Measurements from ENCODE around the gene HOXC10.

HOXC10 gene

GRCh38 chr12:53955776-53956250 lies 29.1 kb upstream of the HOXC10 start:
- no peak overlapping the region for H3K4me3 ChIP-seq (ENCODE audit: low read depth, low read length)
- TF ChIP-seq CTCF (IDR thresholded peaks at IDR 0.05; ENCODE audit: low read depth, low read length), result no peak

- TF ChIP-seq CTCF (IDR thresholded peaks at IDR 0.05; ENCODE audit: low read depth, low read length), result no peak
- H3K4me3 ChIP-seq (ENCODE audit: low read depth, low read length), result no peak overlapping the region
Observed at GRCh38 chr12:53956251-53956887, 28.6 kb upstream of the HOXC10 start.

DNA sequence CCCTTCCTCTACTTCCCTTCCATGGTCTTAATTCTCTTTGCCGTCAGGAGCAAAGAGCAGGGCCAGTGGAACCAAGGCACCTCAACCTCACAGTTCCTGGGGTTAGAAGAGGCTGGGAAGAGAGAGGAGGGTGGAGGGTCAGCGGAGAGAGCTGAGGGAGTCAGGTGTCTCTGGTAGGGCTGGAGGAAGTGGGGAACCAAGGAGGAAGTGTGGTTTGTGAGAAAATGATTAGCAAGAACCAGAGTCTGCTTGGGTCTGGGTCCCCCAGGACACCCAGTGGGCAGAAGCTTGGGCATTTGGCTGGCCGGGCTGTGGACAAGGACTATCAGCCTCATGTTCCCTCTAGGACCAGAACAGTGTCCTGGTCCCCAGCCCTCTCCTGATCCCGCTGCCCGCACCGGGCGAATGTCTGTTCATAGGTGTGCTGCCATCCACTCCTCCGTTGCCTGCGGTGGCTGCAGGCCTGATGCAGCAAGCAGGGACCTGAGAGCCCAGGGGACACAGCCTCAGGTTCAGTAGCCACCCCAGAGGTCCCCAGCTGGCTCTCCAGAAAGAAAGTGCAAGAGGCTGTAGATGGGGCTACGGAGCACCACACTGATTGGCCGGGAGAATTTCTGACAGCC lies 27.9 kb upstream of the HOXC10 start:
- no peak for TF ChIP-seq CTCF (IDR thresholded peaks at IDR 0.05; ENCODE audit: low read depth, low read length)
- H3K4me3 ChIP-seq (ENCODE audit: low read depth, low read length), result no peak overlapping the region

- no peak overlapping the region for H3K4me3 ChIP-seq (ENCODE audit: low read depth, low read length)
Observed at GRCh38 chr12:53958128-53958527, 26.8 kb upstream of the HOXC10 start.

GRCh38 chr12:53959314-53959713 lies 25.6 kb upstream of the HOXC10 start:
- TF ChIP-seq CTCF (IDR thresholded peaks at IDR 0.05; ENCODE audit: low read depth, low read length), result no peak
- H3K4me3 ChIP-seq (ENCODE audit: low read depth, low read length), result no peak overlapping the region

More at GRCh38 chr12:53958128-53958527, 26.8 kb upstream of the HOXC10 start:
- no peak for TF ChIP-seq CTCF (IDR thresholded peaks at IDR 0.05; ENCODE audit: low read depth, low read length)

DNA sequence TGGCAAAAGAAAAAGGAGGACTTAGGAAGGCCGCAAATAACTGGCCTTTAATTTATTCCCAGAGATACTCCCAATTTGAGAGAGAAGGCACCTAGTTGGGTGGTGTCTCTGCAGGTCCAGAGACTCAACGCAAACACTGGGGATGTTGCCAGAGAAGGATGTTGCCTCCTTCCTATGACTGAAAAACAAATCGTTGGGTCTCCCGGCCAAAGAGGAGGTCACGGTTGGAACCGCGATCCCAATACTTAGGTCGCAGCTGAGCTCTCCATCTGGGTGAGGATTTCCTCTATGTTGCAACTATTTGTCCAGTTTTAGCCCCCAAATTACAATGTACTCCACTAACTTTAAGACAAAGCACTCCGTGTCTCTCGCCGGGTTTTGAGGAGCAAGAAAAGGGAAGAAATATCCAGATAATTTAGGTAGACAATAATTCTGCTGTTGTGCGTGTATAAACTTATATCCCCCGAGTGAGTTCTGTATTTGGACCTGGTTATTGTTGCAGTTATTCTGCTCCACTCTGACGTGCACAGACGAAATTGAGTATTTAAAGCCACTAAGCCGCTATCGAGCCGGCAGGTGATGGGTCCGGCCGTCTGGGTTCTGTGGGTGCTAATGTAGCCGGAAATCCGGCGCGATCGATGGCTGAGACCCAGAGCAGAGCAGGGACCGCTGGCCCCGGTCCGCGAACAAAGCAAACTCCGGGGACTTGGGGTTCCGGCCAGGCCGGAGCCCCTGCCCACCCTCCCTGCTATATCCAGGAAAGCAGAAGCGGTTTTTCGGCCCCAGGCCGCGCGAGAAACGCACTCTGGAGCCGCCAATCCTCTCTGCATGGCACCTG lies 24.5 kb upstream of the HOXC10 start:
- no peak overlapping the region for H3K4me3 ChIP-seq (ENCODE audit: low read depth, low read length)
- TF ChIP-seq CTCF (IDR thresholded peaks at IDR 0.05; ENCODE audit: low read depth, low read length), result no peak
